Right lobe of liver (tissue), 6 donors: ENCODE results near the gene HDGF. TPM values are rescaled to one million over a fixed set of nuclear protein-coding genes. Genes with fewer than 3 reads are reported as not detected.

Experiments
- ATAC-seq, 4 donors: fragments of 200-7000 bp; cut with Tn5 transposase; one replicate each; pipeline ENCODE4 v1.9.1; 2020; ENCODE audit warnings: mild to moderate bottlenecking in 4 of 4, moderate library complexity in 4 of 4
- DNase-seq, 3 donors: peaks; one replicate each; pipeline ENCODE4 v3.0.0-alpha.2; 2020
- H3K27ac ChIP-seq, 3 donors: fragments of 200-600 bp; one replicate each; pipeline ENCODE4 v1.8.0; 2022
- H3K27me3 ChIP-seq, 2 donors: fragments of 200-600 bp; one replicate each; pipeline ENCODE4 v1.8.0; 2022
- H3K36me3 ChIP-seq, 4 donors: fragments of 200-600 bp; sonication (generic) in 1 of 4; one replicate each; pipeline versions ENCODE4 v1.5.1 to v1.8.0; 2017 to 2022; ENCODE audit warnings: control low read depth in 1 of 4
- H3K4me1 ChIP-seq, 4 donors: fragments of 200-600 bp; sonication (generic) in 1 of 4; one replicate each; pipeline versions ENCODE4 v1.5.1 to v1.8.0; 2017 to 2022; ENCODE audit warnings: control low read depth in 1 of 4
- H3K4me3 ChIP-seq, 3 donors: fragments of 200-600 bp; one replicate each; pipeline ENCODE4 v1.8.0; 2022
- H3K9me3 ChIP-seq, 4 donors: fragments of 200-600 bp; sonication (generic) in 1 of 4; one replicate each; pipeline versions ENCODE4 v1.5.1 to v1.8.0; 2017 to 2022; ENCODE audit warnings: control low read depth in 1 of 4
- CTCF ChIP-seq, 4 donors: fragments of 200-600 bp in 3 of 4; fragments of 450-650 bp in 1 of 4; IDR thresholded peaks; one replicate each; pipeline versions ENCODE4 v1.5.1 to v1.8.0; 2016 to 2022; ENCODE audit warnings: antibody characterized with exemption in 4 of 4, mild to moderate bottlenecking in 2 of 4
- POLR2A ChIP-seq: fragments of 450-650 bp; IDR thresholded peaks from one replicate; pipeline ENCODE4 v1.6.1; 2017; ENCODE audit warnings: antibody characterized with exemption, mild to moderate bottlenecking
- WGBS: methylation state at CpG from one replicate; pipeline ENCODE4 v1.1.6; 2018; ENCODE audit warnings: low coverage, low lambda C conversion rate; ENCODE audit not compliant: insufficient coverage; ENCODE audit errors: missing lambda C conversion rate; 5-methylcytosine and 5-hydroxymethylcytosine counted together
- intact Hi-C, 2 donors: fragments of 100-400 bp; cut with DNase I; formaldehyde crosslinking; loops; one replicate each; pipeline versions ENCODE4 v1.11.2 to v1.14.1; 2022
- total RNA-seq, 6 experiments: library from RNA; depleted of rRNA in 2 of 6; stranded (reverse); fragments of >200 nt in 2 of 6; fragmentation: NEBNext Ultra II Directional in 3 of 6; extraction: Animal tissue kit (Norgen Biotek cat#: 25700) in 3 of 6; gene quantifications; one replicate each; pipeline versions ENCODE4 v1.1.0 to v1.2.4, GENCODE V29; 2016 to 2023
- donor health status: DM: no; HTN: yes; CAD: no.
- donor health status: DM: no; HTN: no; CAD: no.
- donor health status: DM: no; HTN: no; CAD: no.
- donor health status: DM: no; HTN: yes; CAD: no.
- donor health status: DM: no; HTN: yes; CAD: no.

HDGF gene
- total RNA-seq, 6 experiments from 2014 or later: 131 to 192 (median 157) TPM

GRCh38 chr1:156751757-156752481, 444 bp upstream of the HDGF start:
- Histone ChIP-seq H3K27ac (peak overlapping the region; percentile 88 to 97 (median 97)), H3K9me3 (no peaks in the 10 kb centered on the region), H3K4me3 (peak overlapping the region; percentile 73 to 89 (median 78)), H3K36me3 (no peaks in the 10 kb centered on the region), H3K27me3 (no peaks in the 10 kb centered on the region), H3K4me1 (peaks cover 0 to 35% (median 19%) of the 10 kb centered on the region in 4 donors)
- WGBS: 0% methylated on average over 33 of the region's 68 CpGs
- peak; percentile 72 to 84 (median 78) for ATAC-seq
- peak; percentile 98 to 99 (median 99) for DNase-seq
- intact Hi-C loops: no loop called here
- TF ChIP-seq POLR2A (peak; percentile 40), CTCF (IDR thresholded peaks at IDR 0.05) (no peak)

- ATAC-seq (no peak), DNase-seq (peak; percentile 65 to 77 (median 65))
- Histone ChIP-seq H3K4me3 (peak overlapping the region; percentile 73 to 89 (median 78)), H3K36me3 (no peaks in the 10 kb centered on the region), H3K4me1 (peaks cover 0 to 41% (median 21%) of the 10 kb centered on the region in 4 donors), H3K27me3 (no peaks in the 10 kb centered on the region), H3K9me3 (no peaks in the 10 kb centered on the region), H3K27ac (peak overlapping the region; percentile 96 to 97 (median 97))
- WGBS: 0% methylated on average over 21 of the region's 64 CpGs
- TF ChIP-seq CTCF (IDR thresholded peaks at IDR 0.05) (peak in 1 of 4 donors; percentile 6), POLR2A (no peak)
- intact Hi-C loops: no loop called here
These were observed 594 bp downstream of the HDGF start for GRCh38 chr1:156750711-156751450.

- no peaks in the 10 kb centered on the region for H3K9me3 ChIP-seq
- H3K4me1 ChIP-seq: peaks cover 0 to 47% (median 24%) of the 10 kb centered on the region in 4 donors
- peak overlapping the region; percentile 73 to 89 (median 78) for H3K4me3 ChIP-seq
- intact Hi-C loops: no loop called here
- H3K36me3 ChIP-seq: peaks cover 0 to under 1% (median 0%) of the 10 kb centered on the region in 4 donors
- H3K27ac ChIP-seq: peak overlapping the region; percentile 96 to 97 (median 97)
- 0% methylated on average over 3 of the region's 5 CpGs for WGBS
- ATAC-seq (peak in 1 of 4 donors; percentile 0), DNase-seq (peak in 2 of 3 donors; percentile 37 to 55)
- H3K27me3 ChIP-seq: no peaks in the 10 kb centered on the region
- TF ChIP-seq POLR2A: no peak
These were observed 1.2 kb downstream of the HDGF start for GRCh38 chr1:156750191-156750672.

- Histone ChIP-seq H3K4me3 (peak overlapping the region; percentile 73 to 89 (median 78)), H3K36me3 (peaks cover 0 to 7% (median 0%) of the 10 kb centered on the region in 4 donors), H3K27me3 (no peaks in the 10 kb centered on the region), H3K9me3 (no peaks in the 10 kb centered on the region), H3K4me1 (peaks cover 0 to 47% (median 24%) of the 10 kb centered on the region in 4 donors), H3K27ac (peak overlapping the region; percentile 96 to 97 (median 97))
- intact Hi-C loops: no loop called here
- 0% methylated on average over 5 of the region's 8 CpGs for WGBS
- DNase-seq (peak; percentile 59 to 87 (median 86)), ATAC-seq (peak; percentile 16 to 54 (median 48))
- peak; percentile 51 for TF ChIP-seq POLR2A
- TF ChIP-seq CTCF (IDR thresholded peaks at IDR 0.05): peak in 1 of 4 donors; percentile 30
These were observed 1.9 kb downstream of the HDGF start for GRCh38 chr1:156749419-156750118.
